Prostate gland (tissue), 2 donors: ENCODE measurements around the gene TRAF7. TPM values are rescaled to one million over a fixed set of nuclear protein-coding genes. Genes with fewer than 3 reads are reported as not detected.

ENCODE experiments used
- DNase-seq: peaks from one replicate; pipeline ENCODE4 v3.0.0-alpha.2; 2019; ENCODE audit warnings: low spot score
- H3K27ac ChIP-seq, 2 donors: fragments of 200-600 bp; sonication (generic); 2 replicates each; pipeline ENCODE4 v1.5.1; 2017 to 2019
- H3K27me3 ChIP-seq: fragments of 200-600 bp; sonication (generic); replicated peaks from 2 replicates; pipeline ENCODE4 v1.5.1; 2019; ENCODE audit not compliant: insufficient read depth
- H3K36me3 ChIP-seq, 2 donors: fragments of 200-600 bp; sonication (generic); 1 replicate in 1 of 2; 2 replicates in 1 of 2; pipeline versions ENCODE4 v1.5.1 to v1.8.1; 2017 to 2019
- H3K4me1 ChIP-seq: fragments of 200-600 bp; sonication (generic); replicated peaks from 2 replicates; pipeline ENCODE4 v1.5.1; 2019
- H3K4me3 ChIP-seq, 2 donors: fragments of 200-600 bp; sonication (generic); 2 replicates each; pipeline ENCODE4 v1.5.1; 2017 to 2019
- H3K9me3 ChIP-seq: fragments of 200-600 bp; sonication (generic); 2 replicates; pipeline ENCODE4 v1.5.1; 2017
- POLR2A ChIP-seq: fragments of 450-650 bp; IDR thresholded peaks from one replicate; pipeline ENCODE4 v1.6.1; 2016; ENCODE audit warnings: antibody characterized with exemption, mild to moderate bottlenecking
- POLR2AphosphoS5 ChIP-seq: sonication (generic); formaldehyde crosslinking; IDR thresholded peaks from one replicate; pipeline ENCODE4 v1.6.1; 2017; ENCODE audit warnings: antibody characterized with exemption
- WGBS: methylation state at CpG from one replicate; pipeline ENCODE4 v1.1.5; 2018; 5-methylcytosine and 5-hydroxymethylcytosine counted together
- intact Hi-C: fragments of 100-400 bp; cut with DNase I; formaldehyde crosslinking; loops from one replicate; pipeline ENCODE4 v1.14.2; 2022
- total RNA-seq, 2 donors: library from RNA; depleted of rRNA; stranded (reverse); fragments of >200 nt; gene quantifications; one replicate each; pipeline ENCODE4 v1.1.0, GENCODE V29; 2016
- TF ChIP-seq, protein P1 (sequence below), 4 experiments: fragments of 200-600 bp in 2 of 4; fragments of 450-650 bp in 2 of 4; sonication (generic) in 2 of 4; IDR thresholded peaks; 1 replicate in 3 of 4; 2 replicates in 1 of 4; pipeline ENCODE4 v1.5.1; 2016 to 2019; ENCODE audit warnings: antibody characterized with exemption in 4 of 4, mild to moderate bottlenecking in 2 of 4, moderate library complexity in 2 of 4

Gene TRAF7
- total RNA-seq, 2 donors from 2014 or later = 40.0 to 51.5 TPM

DNA sequence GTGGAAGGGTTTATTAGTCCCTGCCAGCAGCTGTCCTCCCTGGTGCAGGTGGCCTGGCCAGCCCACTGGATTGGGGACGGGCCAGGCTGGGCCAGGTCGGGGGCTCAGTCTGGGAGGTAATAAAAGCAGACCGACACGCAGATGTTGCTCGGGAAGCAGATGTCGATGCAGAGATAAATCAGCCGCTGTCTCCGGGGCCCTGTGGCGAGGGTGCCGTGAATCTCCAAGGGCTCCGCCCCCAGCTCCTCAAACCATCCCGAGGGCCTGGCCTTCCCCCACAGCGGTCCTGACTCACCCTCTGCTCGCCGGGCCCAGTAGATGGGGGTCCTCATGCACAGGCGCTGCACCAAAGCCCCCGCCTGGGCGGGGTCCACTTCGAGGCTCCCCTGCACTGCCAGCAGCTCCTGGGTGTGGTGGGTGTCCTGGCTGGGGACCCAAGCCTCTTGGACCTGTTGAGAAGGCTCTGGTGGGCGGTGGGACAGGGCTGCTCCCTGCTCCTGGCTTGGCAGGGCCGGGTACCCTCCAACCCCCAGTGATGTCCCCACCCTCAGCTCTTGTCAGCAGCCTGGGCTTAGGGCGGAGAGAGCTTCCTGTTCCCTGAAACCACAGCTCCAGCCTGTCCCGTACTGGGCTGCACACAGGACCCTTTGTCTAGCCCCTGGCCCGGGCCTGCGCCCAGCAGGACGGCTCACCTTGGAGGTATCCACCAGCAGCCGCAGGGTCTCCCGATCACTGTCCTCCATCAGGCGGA is 53.9 kb downstream of the TRAF7 start:
- H3K27ac ChIP-seq = no peak overlapping the region
- WGBS = 77% methylated on average over 28 of the region's 29 CpGs
- DNase-seq = no peak
- TF ChIP-seq, protein P1, sequence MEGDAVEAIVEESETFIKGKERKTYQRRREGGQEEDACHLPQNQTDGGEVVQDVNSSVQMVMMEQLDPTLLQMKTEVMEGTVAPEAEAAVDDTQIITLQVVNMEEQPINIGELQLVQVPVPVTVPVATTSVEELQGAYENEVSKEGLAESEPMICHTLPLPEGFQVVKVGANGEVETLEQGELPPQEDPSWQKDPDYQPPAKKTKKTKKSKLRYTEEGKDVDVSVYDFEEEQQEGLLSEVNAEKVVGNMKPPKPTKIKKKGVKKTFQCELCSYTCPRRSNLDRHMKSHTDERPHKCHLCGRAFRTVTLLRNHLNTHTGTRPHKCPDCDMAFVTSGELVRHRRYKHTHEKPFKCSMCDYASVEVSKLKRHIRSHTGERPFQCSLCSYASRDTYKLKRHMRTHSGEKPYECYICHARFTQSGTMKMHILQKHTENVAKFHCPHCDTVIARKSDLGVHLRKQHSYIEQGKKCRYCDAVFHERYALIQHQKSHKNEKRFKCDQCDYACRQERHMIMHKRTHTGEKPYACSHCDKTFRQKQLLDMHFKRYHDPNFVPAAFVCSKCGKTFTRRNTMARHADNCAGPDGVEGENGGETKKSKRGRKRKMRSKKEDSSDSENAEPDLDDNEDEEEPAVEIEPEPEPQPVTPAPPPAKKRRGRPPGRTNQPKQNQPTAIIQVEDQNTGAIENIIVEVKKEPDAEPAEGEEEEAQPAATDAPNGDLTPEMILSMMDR (IDR thresholded peaks at IDR 0.05) = no peak
- no peak for TF ChIP-seq POLR2AphosphoS5
- TF ChIP-seq POLR2A = no peak
- peaks cover 0 to 16% of the 10 kb centered on the region in 2 donors for H3K36me3 ChIP-seq
- no peaks in the 10 kb centered on the region for H3K27me3 ChIP-seq
- no peak overlapping the region for H3K4me3 ChIP-seq
- no peaks in the 10 kb centered on the region for H3K9me3 ChIP-seq
- intact Hi-C loops = loop anchor here (10.0 kb wide), 1 partner anchor 45 kb away; the partner anchor contains the start of gene ECI1
- H3K4me1 ChIP-seq = peaks cover 25% of the 10 kb centered on the region

DNA sequence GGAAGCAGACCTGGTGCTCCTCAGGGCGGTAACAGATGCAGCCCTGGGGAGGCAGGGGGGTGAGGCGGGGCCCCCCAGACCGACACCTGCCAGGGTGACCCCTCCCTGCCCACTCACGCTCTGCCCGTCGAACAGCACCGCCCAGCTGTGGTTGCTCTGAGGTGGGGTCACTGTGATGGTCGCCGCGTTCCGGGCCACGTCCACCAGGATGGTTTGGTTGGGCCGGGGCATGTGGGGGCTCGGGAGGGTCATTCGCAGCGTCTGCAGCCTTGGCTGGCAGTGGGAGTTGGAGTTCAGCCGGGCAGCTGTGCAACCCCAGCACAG is 54.4 kb downstream of the TRAF7 start:
- Histone ChIP-seq H3K27ac (no peak overlapping the region), H3K36me3 (peaks cover 0 to 16% of the 10 kb centered on the region in 2 donors), H3K27me3 (no peaks in the 10 kb centered on the region), H3K4me1 (peaks cover 25% of the 10 kb centered on the region), H3K9me3 (no peaks in the 10 kb centered on the region), H3K4me3 (no peak overlapping the region)
- 75% methylated on average over 14 of the region's 17 CpGs for WGBS
- DNase-seq = no peak
- intact Hi-C loops = no loop called here
- no peak for TF ChIP-seq POLR2AphosphoS5
- TF ChIP-seq POLR2A = no peak
- TF ChIP-seq, protein P1 (IDR thresholded peaks at IDR 0.05) = no peak

DNA sequence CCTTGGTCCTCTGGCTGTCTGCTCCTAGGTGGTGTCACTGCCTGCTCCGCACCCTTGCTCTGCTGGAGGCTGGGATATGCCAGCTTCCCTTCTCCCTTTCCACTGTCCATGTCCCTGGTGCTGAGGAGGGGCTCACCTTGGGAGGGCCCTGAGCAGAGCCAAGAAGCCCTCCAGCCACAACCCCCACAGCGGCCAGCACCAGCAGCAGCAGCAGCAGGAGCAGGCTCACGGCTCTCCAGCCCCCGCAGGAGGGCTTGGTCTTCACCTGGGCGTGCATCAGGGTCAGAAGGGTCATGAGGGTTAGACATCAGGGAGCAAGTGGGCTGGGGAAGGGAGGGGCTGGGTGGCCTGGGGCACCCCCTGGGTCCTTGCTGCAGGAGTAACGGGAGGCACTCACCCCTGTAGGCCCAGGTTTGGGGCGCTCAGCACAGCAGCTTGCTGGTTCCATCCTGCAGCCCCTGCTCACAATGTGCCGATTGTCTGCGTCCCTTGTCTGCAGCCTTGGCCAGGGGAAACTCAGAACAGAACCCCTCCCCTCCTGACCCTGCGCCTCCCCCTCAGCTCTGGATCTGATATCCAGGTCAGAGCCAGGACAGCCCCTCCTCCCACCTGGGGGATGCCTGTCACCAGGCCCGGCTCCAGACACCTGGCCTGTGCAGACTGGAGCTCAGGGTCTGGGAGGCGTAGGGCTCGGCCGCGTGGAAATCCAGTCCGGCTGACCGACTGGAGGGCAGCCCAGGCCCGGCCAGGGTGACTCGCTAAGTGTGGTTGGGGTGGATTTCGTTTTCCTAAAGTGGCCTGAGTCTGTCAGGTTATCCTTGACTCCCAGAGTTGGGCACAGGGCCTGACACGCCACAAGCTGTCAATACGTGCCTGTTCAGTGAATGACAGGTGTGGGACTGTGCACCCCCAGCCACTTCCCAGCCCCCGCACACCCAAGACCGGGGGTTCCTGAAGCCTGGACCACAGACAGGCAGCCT is 55.1 kb downstream of the TRAF7 start, which contains the start of gene BRICD5:
Gene BRICD5 (minus strand): TSS at position 478 of the 980 bp plus-strand sequence. CDS start 30 bp downstream, at position 448.
- Histone ChIP-seq H3K27ac (no peak within 1 kb of the TSS), H3K4me3 (no peak within 1 kb of the TSS), H3K9me3 (no peaks in the 10 kb centered on the region), H3K27me3 (no peaks in the 10 kb centered on the region), H3K4me1 (peaks cover 25% of the 10 kb centered on the region), H3K36me3 (peaks cover 0 to 16% of the 10 kb centered on the region in 2 donors)
- 66% methylated on average over 21 of the region's 24 CpGs for WGBS
- TF ChIP-seq POLR2AphosphoS5 (no peak), POLR2A (no peak)
- TF ChIP-seq, protein P1 (IDR thresholded peaks at IDR 0.05) = no peak
- DNase-seq = no peak
- intact Hi-C loops = no loop called here

DNA sequence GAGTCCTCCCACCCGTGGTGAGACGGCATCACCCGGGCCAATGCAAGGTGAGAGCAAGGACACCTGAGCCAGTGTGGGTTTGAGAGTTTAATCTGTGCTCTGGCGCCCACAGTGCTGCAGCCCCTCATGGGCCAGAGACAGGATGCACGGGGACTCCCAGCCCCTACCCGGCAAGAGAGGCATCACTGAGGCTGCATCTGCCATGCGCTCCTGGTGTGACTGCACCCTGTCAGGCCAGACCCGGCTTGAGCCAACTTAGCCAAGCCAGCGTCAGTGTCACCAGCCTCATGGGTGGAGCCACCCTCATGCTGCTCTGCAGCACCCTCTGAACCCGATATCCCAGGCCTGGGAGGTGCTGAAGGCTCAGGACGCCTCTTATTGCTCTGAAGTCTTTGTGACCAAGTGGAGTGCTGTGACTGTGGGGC is 56.4 kb downstream of the TRAF7 start:
- intact Hi-C loops = no loop called here
- TF ChIP-seq POLR2A (no peak), POLR2AphosphoS5 (no peak)
- TF ChIP-seq, protein P1 (IDR thresholded peaks at IDR 0.05) = no peak
- Histone ChIP-seq H3K27me3 (no peaks in the 10 kb centered on the region), H3K36me3 (peaks cover 0 to 16% of the 10 kb centered on the region in 2 donors), H3K27ac (no peak overlapping the region), H3K9me3 (no peaks in the 10 kb centered on the region), H3K4me1 (peaks cover 19% of the 10 kb centered on the region), H3K4me3 (no peak overlapping the region)
- 76% methylated on average over 11 of the region's 11 CpGs for WGBS
- DNase-seq = no peak
